GM21526 (cell line): ENCODE measurements around the gene AHSP.
"Not testable (repeated sequence)": the region's sequence is repeated elsewhere in the genome, so short reads cannot be mapped to it uniquely, and the experiment has no call there.

Experiments used
- ATAC-seq: cut with Tn5 transposase; IDR thresholded peaks from one replicate; pipeline ENCODE4 v1.9.1; 2021; ENCODE audit warnings: moderate library complexity; ENCODE audit not compliant: unreplicated experiment, low FRiP score

The AHSP gene

GRCh38 chr16:31529937-31530312 is 2.2 kb downstream of the AHSP start:
- no peak for ATAC-seq

GRCh38 chr16:31530405-31530804 is 2.7 kb downstream of the AHSP start:
- no peak for ATAC-seq

- no peak for ATAC-seq
Observed at GRCh38 chr16:31531096-31531495, 3.4 kb downstream of the AHSP start.

GRCh38 chr16:31532120-31532519 is 4.4 kb downstream of the AHSP start:
- ATAC-seq: no peak

GRCh38 chr16:31532896-31533295 is 5.2 kb downstream of the AHSP start:
- no peak for ATAC-seq

- no peak for ATAC-seq
Observed at GRCh38 chr16:31535737-31536136, 8.0 kb downstream of the AHSP start.

- no peak for ATAC-seq
Observed at GRCh38 chr16:31536804-31537361, 9.2 kb downstream of the AHSP start.

GRCh38 chr16:31537362-31538242 is 9.9 kb downstream of the AHSP start:
- ATAC-seq: no peak

- ATAC-seq: not testable (repeated sequence)
Observed at GRCh38 chr16:31538243-31538598, 10.5 kb downstream of the AHSP start.

GRCh38 chr16:31539762-31540161 is 12.1 kb downstream of the AHSP start:
- not testable (repeated sequence) for ATAC-seq

GRCh38 chr16:31542763-31543162 is 15.1 kb downstream of the AHSP start:
- no peak for ATAC-seq

GRCh38 chr16:31561426-31562233 is 33.9 kb downstream of the AHSP start:
- ATAC-seq: no peak

- no peak for ATAC-seq
Observed at GRCh38 chr16:31568577-31569359, 41.1 kb downstream of the AHSP start.

GRCh38 chr16:31569360-31569717 is 41.6 kb downstream of the AHSP start:
- ATAC-seq: no peak

GRCh38 chr16:31572821-31573220 is 45.1 kb downstream of the AHSP start:
- no peak for ATAC-seq

GRCh38 chr16:31574159-31574558 is 46.5 kb downstream of the AHSP start:
- not testable (repeated sequence) for ATAC-seq

GRCh38 chr16:31577411-31577810 is 49.7 kb downstream of the AHSP start:
- ATAC-seq: no peak
